HCT116 (cell line): ENCODE results near the gene EHD3.

ENCODE experiments used
- CBX3 ChIP-seq: IDR thresholded peaks from 2 replicates; pipeline ENCODE4 v1.6.1; 2012; ENCODE audit warnings: low read depth
- CTCF ChIP-seq, 3 experiments: fragments of 200-600 bp in 1 of 3; sonication (generic) in 1 of 3; IDR thresholded peaks in 2 of 3; conservative IDR thresholded peaks in 1 of 3; 2 replicates each; pipeline ENCODE4 v1.5.1; 2012 to 2017; ENCODE audit warnings: low read depth in 2 of 3, low read length in 2 of 3, antibody characterized with exemption in 1 of 3, borderline replicate concordance in 1 of 3, control low read depth in 1 of 3, mild to moderate bottlenecking in 1 of 3, mixed read lengths in 1 of 3, mixed run types in 1 of 3, moderate library complexity in 1 of 3; ENCODE audit not compliant: insufficient read depth in 1 of 3
- EZH2 ChIP-seq: fragments of 200-600 bp; sonication (generic); IDR thresholded peaks from 2 replicates; pipeline ENCODE4 v1.6.1; 2017; ENCODE audit warnings: antibody characterized with exemption, mixed run types
- JUND ChIP-seq: IDR thresholded peaks from 2 replicates; pipeline ENCODE4 v1.6.1; 2012
- POLR2A ChIP-seq: IDR thresholded peaks from 2 replicates; pipeline ENCODE4 v1.7.0; 2011; ENCODE audit warnings: borderline replicate concordance; ENCODE audit not compliant: insufficient read depth, insufficient read length; ENCODE audit errors: extremely low read depth
- RAD21 ChIP-seq: IDR thresholded peaks from 2 replicates; pipeline ENCODE4 v1.6.1; 2012; ENCODE audit warnings: low read depth, mild to moderate bottlenecking
- SIN3A ChIP-seq: IDR thresholded peaks from 2 replicates; pipeline ENCODE4 v1.6.1; 2012; ENCODE audit warnings: low read depth
- YY1 ChIP-seq: IDR thresholded peaks from 2 replicates; pipeline ENCODE4 v1.6.1; 2011; ENCODE audit warnings: low read length, low read depth, moderate library complexity, mild to moderate bottlenecking; ENCODE audit not compliant: insufficient replicate concordance; ENCODE audit errors: extremely low read depth
- TF ChIP-seq, protein P1 (sequence below): IDR thresholded peaks from 2 replicates; pipeline ENCODE4 v1.6.1; 2012; ENCODE audit warnings: low read depth

- TF ChIP-seq, protein P1, sequence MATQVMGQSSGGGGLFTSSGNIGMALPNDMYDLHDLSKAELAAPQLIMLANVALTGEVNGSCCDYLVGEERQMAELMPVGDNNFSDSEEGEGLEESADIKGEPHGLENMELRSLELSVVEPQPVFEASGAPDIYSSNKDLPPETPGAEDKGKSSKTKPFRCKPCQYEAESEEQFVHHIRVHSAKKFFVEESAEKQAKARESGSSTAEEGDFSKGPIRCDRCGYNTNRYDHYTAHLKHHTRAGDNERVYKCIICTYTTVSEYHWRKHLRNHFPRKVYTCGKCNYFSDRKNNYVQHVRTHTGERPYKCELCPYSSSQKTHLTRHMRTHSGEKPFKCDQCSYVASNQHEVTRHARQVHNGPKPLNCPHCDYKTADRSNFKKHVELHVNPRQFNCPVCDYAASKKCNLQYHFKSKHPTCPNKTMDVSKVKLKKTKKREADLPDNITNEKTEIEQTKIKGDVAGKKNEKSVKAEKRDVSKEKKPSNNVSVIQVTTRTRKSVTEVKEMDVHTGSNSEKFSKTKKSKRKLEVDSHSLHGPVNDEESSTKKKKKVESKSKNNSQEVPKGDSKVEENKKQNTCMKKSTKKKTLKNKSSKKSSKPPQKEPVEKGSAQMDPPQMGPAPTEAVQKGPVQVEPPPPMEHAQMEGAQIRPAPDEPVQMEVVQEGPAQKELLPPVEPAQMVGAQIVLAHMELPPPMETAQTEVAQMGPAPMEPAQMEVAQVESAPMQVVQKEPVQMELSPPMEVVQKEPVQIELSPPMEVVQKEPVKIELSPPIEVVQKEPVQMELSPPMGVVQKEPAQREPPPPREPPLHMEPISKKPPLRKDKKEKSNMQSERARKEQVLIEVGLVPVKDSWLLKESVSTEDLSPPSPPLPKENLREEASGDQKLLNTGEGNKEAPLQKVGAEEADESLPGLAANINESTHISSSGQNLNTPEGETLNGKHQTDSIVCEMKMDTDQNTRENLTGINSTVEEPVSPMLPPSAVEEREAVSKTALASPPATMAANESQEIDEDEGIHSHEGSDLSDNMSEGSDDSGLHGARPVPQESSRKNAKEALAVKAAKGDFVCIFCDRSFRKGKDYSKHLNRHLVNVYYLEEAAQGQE, result no peak
- TF ChIP-seq CTCF (IDR thresholded peaks at IDR 0.05 in 2 of 3, conservative IDR thresholded peaks at IDR 0.05 in 1 of 3; ENCODE audit: borderline replicate concordance in 1 of 3, insufficient read depth in 1 of 3, low read depth in 2 of 3, low read length in 2 of 3) (no peak), POLR2A (no peak), YY1 (no peak), RAD21 (no peak), EZH2 (no peak), SIN3A (no peak), JUND (no peak), CBX3 (no peak)
These were observed 25.1 kb downstream of the EHD3 start for GRCh38 chr2:31259075-31259474.
